Stomach (tissue), 4 donors: ENCODE measurements around the gene NPTN.

ENCODE experiments used
- CTCF ChIP-seq, 7 experiments: fragments of 450-650 bp in 4 of 7; fragments of 200-600 bp in 3 of 7; sonication (generic) in 3 of 7; IDR thresholded peaks; one replicate each; pipeline ENCODE4 v1.5.1; 2016 to 2019; ENCODE audit warnings: antibody characterized with exemption in 7 of 7, control low read depth in 2 of 7, mild to moderate bottlenecking in 1 of 7
- POLR2A ChIP-seq, 4 donors: fragments of 450-650 bp; IDR thresholded peaks; one replicate each; pipeline ENCODE4 v1.6.1; 2016; ENCODE audit warnings: antibody characterized with exemption in 4 of 4, control low read depth in 2 of 4, mild to moderate bottlenecking in 1 of 4, moderate library complexity in 1 of 4

- TF ChIP-seq CTCF (IDR thresholded peaks at IDR 0.05), result no peak
- TF ChIP-seq POLR2A (IDR thresholded peaks at IDR 0.05), result no peak
Observed at GRCh38 chr15:73607405-73607804, 25.8 kb downstream of the NPTN start.
